Small intestine (tissue), 7 donors: Measurements from ENCODE around the gene GFRA1. TPM values are rescaled to one million over a fixed set of nuclear protein-coding genes. Genes with fewer than 3 reads are reported as not detected.

Experiments
- DNase-seq, 2 donors: peaks; one replicate each; pipeline versions ENCODE4 v3.0.0 to v3.0.0-alpha.2; 2013
- FAIRE-seq: peaks from 2 replicates; lab custom pipeline; 2012; peaks lifted over from hg19 to GRCh38; lab: Jason Lieb, UNC
- H3K27ac ChIP-seq, 3 donors: one replicate each; pipeline ENCODE4 v1.5.1; 2013; ENCODE audit warnings: low read length in 2 of 3, mild to moderate bottlenecking in 2 of 3, control low read depth in 1 of 3, inconsistent platforms in 1 of 3, low read depth in 1 of 3, moderate library complexity in 1 of 3
- H3K27me3 ChIP-seq, 3 donors: one replicate each; pipeline ENCODE4 v1.6.1; 2013; ENCODE audit warnings: low read length in 3 of 3, inconsistent platforms in 1 of 3; ENCODE audit not compliant: control insufficient read depth in 3 of 3, insufficient read depth in 3 of 3
- H3K36me3 ChIP-seq, 3 donors: one replicate each; pipeline ENCODE4 v1.6.1; 2013; ENCODE audit warnings: low read length in 3 of 3, inconsistent platforms in 1 of 3, low read depth in 1 of 3, mild to moderate bottlenecking in 1 of 3, moderate library complexity in 1 of 3; ENCODE audit not compliant: control insufficient read depth in 3 of 3, insufficient read depth in 2 of 3
- H3K4me1 ChIP-seq, 3 donors: one replicate each; pipeline ENCODE4 v1.6.1; 2013; ENCODE audit warnings: low read length in 2 of 3, inconsistent platforms in 1 of 3, low read depth in 1 of 3, mild to moderate bottlenecking in 1 of 3, moderate library complexity in 1 of 3; ENCODE audit not compliant: control insufficient read depth in 3 of 3, insufficient read depth in 2 of 3
- H3K4me3 ChIP-seq, 3 donors: one replicate each; pipeline ENCODE4 v1.5.1; 2013; ENCODE audit warnings: low read length in 3 of 3, control low read depth in 1 of 3, inconsistent platforms in 1 of 3, low read depth in 1 of 3, mild to moderate bottlenecking in 1 of 3, moderate library complexity in 1 of 3
- H3K9me3 ChIP-seq, 2 donors: one replicate each; pipeline ENCODE4 v1.6.1; 2013; ENCODE audit warnings: low read depth in 1 of 2, low read length in 1 of 2; ENCODE audit not compliant: control insufficient read depth in 2 of 2, insufficient read depth in 1 of 2
- WGBS, 3 donors: extraction: QIAGEN DNeasy Blood & Tissue Kit; methylation state at CpG; one replicate each; pipeline ENCODE4 v1.1.7; 2013; 5-methylcytosine and 5-hydroxymethylcytosine counted together
- polyA plus RNA-seq, 4 donors: library from polyadenylated mRNA; stranded (reverse) in 3 of 4; unstranded in 1 of 4; fragments of 200-250 nt in 3 of 4; fragments of 120-200 nt in 1 of 4; gene quantifications; one replicate each; pipeline versions ENCODE4 v1.2.1 to v1.2.3, GENCODE V29; 2013
- donor health status: healthy with polysubstance abuse.
- donor health status: control.
- donor health status: control.
- donor health status: Bipolar disorder and iron deficiency.
- donor health status: healthy.

The GFRA1 gene
- polyA plus RNA-seq, 4 donors, result 0.22 to 7.4 (median 1.6) TPM

DNA sequence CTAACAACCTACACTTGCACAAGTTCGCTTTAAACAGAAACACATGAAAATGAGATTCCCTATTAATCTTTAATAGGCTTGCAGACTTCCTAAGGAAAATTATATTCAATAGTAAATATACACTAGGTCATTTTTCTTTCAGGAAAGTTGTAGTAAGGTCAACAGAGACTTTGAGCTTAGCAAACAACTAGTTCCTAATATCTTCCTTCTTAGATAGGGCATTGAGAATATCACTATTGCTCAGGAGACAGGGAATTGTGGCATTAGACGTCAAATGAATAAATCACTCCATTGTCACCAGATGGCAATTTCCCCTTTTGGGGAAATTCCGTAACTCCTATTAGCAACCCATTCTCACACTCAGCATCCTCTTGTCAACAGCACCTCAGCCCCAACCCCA is 164.9 kb downstream of the GFRA1 start:
- FAIRE-seq (no peak), DNase-seq (peak; percentile 3 to 51)
- Histone ChIP-seq H3K27ac (no peak overlapping the region), H3K27me3 (no peaks in the 10 kb centered on the region), H3K9me3 (no peaks in the 10 kb centered on the region), H3K36me3 (no peaks in the 10 kb centered on the region), H3K4me1 (peaks cover 0 to 11% (median 7%) of the 10 kb centered on the region in 3 donors), H3K4me3 (no peak overlapping the region)
- WGBS, 3 donors, result 8 to 38% (median 17%) methylated on average over 3 of the region's 3 CpGs

DNA sequence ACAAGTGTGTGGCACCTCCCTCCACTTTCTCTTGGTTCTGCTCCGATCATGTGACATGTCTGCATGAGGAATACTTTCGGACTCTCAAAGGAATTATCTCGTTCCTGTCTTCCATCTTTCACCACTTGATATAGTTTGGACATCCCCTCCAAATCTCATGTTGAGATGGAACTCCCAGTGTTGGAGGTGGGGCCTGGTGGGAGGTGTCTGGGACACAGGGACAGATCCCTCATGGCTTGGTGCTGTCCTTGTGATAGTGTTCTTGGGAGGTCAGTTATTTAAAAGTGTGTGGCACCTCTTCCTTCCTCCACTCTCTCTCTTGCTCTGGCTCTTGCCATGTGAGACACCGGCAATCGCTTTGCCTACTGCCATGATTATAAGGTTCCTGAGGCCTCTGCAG is 166.4 kb downstream of the GFRA1 start:
- WGBS, 3 donors, result 86 to 92% (median 90%) methylated on average over 5 of the region's 5 CpGs
- Histone ChIP-seq H3K36me3 (no peaks in the 10 kb centered on the region), H3K9me3 (no peaks in the 10 kb centered on the region)

DNA sequence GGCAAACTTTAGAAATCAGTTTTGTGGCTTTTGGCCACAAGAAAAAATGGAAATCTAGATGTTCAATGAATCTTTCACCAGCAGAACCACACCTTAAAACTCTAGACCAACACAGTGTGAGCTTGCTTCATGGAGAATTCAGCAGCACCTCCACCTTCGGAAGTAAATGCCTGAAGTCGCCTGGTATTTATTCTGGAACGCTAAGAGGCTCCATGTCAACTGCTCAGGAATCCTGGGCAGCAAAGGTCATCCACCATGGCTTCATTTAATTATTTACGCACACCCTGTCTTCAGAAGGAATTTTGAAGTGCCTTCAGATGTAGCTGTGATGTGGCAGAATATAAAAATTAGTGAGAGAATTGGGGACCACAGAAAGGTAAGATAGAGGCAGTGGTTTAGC is 167.7 kb downstream of the GFRA1 start:
- no peaks in the 10 kb centered on the region for H3K9me3 ChIP-seq
- no peak for DNase-seq
- peaks cover 0 to 11% (median 7%) of the 10 kb centered on the region in 3 donors for H3K4me1 ChIP-seq
- WGBS, 3 donors, result 71 to 85% (median 82%) methylated on average over 4 of the region's 4 CpGs
- no peak overlapping the region for H3K4me3 ChIP-seq
- H3K27ac ChIP-seq, result no peak overlapping the region
- FAIRE-seq, result no peak
- H3K27me3 ChIP-seq, result peaks cover 0 to under 1% (median 0%) of the 10 kb centered on the region in 3 donors
- H3K36me3 ChIP-seq, result no peaks in the 10 kb centered on the region

More for the DNA sequence above, 166.4 kb downstream of the GFRA1 start:
- DNase-seq, result no peak
- FAIRE-seq, result no peak
- Histone ChIP-seq H3K27me3 (no peaks in the 10 kb centered on the region), H3K4me1 (peaks cover 0 to 11% (median 7%) of the 10 kb centered on the region in 3 donors), H3K27ac (no peak overlapping the region), H3K4me3 (no peak overlapping the region)

DNA sequence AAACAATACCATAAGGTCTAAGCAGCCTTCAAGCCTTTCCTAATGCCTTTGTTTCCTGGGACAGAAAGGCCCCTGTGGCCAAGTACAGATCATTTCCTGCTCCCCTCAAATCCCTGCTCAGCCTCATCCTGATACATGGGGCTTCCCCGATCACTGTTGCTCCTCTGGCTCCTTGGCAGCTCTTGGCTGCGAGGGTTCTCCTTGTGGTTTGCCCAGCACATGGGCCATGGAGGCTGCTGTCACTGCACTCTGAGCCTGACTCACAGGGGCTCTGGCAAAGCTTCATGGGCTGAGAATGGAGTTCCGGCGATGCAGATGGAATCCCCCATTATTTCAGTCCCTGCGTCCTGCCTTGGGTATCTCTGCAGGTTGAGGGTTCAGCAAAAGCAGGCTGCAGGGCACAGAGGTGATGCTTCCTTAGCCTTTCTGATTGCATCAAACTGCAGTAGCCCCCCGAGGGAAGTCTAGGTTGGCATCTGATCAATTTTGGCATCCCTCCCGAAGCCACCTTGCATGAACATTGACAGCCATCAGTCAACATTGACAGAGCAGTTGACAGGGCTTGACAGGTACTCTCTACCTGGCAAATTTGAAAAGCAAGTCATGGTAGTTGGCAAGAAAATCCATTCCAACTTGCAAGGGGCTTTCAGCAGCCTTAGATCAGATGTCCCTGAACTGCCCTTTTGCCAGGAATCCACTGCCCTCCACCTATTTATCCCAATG is 168.6 kb downstream of the GFRA1 start:
- no peak overlapping the region for H3K4me3 ChIP-seq
- DNase-seq (no peak), FAIRE-seq (no peak)
- 87 to 92% (median 87%) methylated on average over 7 of the region's 7 CpGs for WGBS, 3 donors
- H3K27ac ChIP-seq, result no peak overlapping the region
- H3K9me3 ChIP-seq, result no peaks in the 10 kb centered on the region
- H3K4me1 ChIP-seq, result peaks cover 0 to 11% (median 7%) of the 10 kb centered on the region in 3 donors
- H3K36me3 ChIP-seq, result no peaks in the 10 kb centered on the region
- peaks cover 0 to 3% (median 0%) of the 10 kb centered on the region in 3 donors for H3K27me3 ChIP-seq

DNA sequence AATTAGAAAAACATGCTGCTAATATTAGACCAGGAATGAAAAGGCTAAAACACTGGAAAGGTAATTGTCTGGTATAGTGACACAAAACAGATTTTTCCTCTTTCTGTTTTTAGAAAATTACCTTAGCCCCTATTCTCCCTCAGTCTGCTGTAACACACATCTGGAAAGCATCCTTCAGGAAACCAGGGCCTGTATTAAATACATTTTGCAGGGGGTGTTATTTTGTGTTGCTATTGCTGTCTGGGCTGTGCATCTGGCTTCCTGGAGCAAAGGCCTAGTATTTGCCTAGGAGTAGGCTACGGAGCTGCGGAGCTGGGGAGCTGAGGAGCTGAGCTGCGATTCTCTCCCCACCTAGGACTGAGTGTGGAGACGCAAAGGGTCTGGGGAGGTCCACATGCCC is 169.3 kb downstream of the GFRA1 start:
- peaks cover 0 to 3% (median 0%) of the 10 kb centered on the region in 3 donors for H3K27me3 ChIP-seq
- 90 to 96% (median 93%) methylated on average over 4 of the region's 4 CpGs for WGBS, 3 donors
- no peaks in the 10 kb centered on the region for H3K36me3 ChIP-seq
- no peak for DNase-seq
- no peaks in the 10 kb centered on the region for H3K9me3 ChIP-seq
- FAIRE-seq, result no peak
- peaks cover 0 to 11% (median 4%) of the 10 kb centered on the region in 3 donors for H3K4me1 ChIP-seq
- H3K4me3 ChIP-seq, result no peak overlapping the region
- H3K27ac ChIP-seq, result no peak overlapping the region

DNA sequence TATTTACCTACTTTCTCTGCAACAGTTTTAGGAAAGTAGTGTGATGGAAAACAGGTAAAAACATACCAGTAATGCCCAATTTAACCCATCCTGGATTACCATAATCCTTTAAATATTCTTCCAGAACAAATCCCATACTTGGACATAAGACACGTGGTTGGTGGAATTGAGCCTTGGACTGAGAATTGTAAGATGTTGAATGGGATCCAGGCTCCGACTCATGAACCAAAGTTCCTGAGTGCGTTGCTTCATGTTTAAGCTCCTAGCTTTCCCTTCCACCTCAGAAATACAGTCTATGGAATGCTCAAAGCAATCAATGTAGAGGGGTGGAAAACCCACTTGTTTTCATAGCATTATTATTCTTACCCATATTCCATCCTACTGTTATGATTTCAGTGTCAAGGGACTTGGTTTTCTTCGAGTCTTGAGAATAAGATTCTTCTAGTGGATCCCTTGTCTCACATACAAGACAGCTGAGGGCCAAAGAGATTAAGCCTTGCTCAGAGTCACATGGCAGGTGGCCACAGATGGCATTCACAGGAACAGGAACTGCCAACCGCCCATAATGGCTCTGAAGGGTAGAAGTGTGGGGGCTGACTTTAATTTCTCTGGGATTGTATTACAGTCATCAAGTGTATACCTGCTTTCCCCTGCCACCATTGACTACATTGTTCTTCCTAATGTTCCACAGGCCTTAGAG is 171.2 kb downstream of the GFRA1 start:
- no peaks in the 10 kb centered on the region for H3K4me1 ChIP-seq
- no peaks in the 10 kb centered on the region for H3K9me3 ChIP-seq
- peaks cover 0 to 3% (median 0%) of the 10 kb centered on the region in 3 donors for H3K27me3 ChIP-seq
- H3K36me3 ChIP-seq, result no peaks in the 10 kb centered on the region
- DNase-seq (no peak), FAIRE-seq (no peak)
- no peak overlapping the region for H3K27ac ChIP-seq
- 57 to 74% (median 58%) methylated on average over 5 of the region's 5 CpGs for WGBS, 3 donors
- no peak overlapping the region for H3K4me3 ChIP-seq

DNA sequence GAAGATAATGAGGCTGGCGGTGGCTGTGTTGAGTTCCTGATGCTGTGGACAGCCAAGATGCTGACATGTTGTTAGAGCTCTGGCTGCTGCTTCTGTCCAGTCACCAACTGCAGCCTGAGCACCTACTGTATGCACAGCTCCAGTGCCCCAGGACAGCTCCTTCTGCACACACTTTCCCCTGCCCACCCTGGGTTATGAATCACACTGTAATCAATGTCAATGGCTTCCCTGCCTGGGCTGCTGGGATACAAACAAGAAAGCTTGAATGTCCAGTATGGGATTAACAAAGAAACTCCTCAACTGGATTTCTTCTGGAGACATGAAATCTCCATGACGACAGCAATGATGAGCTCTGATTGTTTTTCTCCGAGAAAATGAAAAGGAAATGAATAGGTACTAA is 172.0 kb downstream of the GFRA1 start:
- WGBS, 3 donors, result 84 to 89% (median 86%) methylated on average over 3 of the region's 3 CpGs
- no peaks in the 10 kb centered on the region for H3K4me1 ChIP-seq
- H3K27me3 ChIP-seq, result peaks cover 0 to 3% (median 0%) of the 10 kb centered on the region in 3 donors
- H3K36me3 ChIP-seq, result no peaks in the 10 kb centered on the region
- FAIRE-seq, result no peak
- no peak overlapping the region for H3K27ac ChIP-seq
- no peaks in the 10 kb centered on the region for H3K9me3 ChIP-seq
- no peak overlapping the region for H3K4me3 ChIP-seq
- DNase-seq, result no peak

DNA sequence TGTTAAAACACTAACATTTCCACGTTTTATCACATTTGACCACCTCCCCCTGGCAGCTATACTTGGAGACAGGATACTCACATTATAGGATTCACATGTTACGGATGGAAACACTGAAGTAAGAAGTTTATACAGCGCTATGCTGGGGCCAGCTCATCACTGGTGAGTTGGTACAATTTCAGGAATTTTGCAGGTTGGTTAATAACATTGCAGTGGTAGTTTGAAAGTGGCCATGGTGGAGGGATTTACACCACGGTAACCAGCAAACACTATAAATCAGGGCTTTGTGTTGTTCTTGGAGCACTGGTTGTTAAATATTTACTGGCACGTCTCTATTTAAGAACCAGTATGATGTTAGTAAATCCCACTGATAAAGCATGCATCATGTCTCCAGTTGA is 174.0 kb downstream of the GFRA1 start:
- DNase-seq, result no peak
- H3K4me1 ChIP-seq, result no peaks in the 10 kb centered on the region
- H3K4me3 ChIP-seq, result no peak overlapping the region
- no peaks in the 10 kb centered on the region for H3K9me3 ChIP-seq
- H3K27me3 ChIP-seq, result peaks cover 0 to 3% (median 0%) of the 10 kb centered on the region in 3 donors
- no peak overlapping the region for H3K27ac ChIP-seq
- 42 to 63% (median 61%) methylated on average over 5 of the region's 5 CpGs for WGBS, 3 donors
- H3K36me3 ChIP-seq, result no peaks in the 10 kb centered on the region
- no peak for FAIRE-seq
